GM12878 (cell line): ENCODE measurements around the gene CCDC78. TPM values are rescaled to one million over a fixed set of nuclear protein-coding genes. Genes with fewer than 3 reads are reported as not detected.

Source experiments
- DPF2 ChIP-seq: fragments of 450-650 bp; IDR thresholded peaks from 2 replicates; pipeline ENCODE4 v1.6.1; 2017; ENCODE audit warnings: mild to moderate bottlenecking
- HDAC6 ChIP-seq: fragments of 200-600 bp; sonication (generic); IDR thresholded peaks from one replicate; pipeline ENCODE4 v1.8.0; 2017; ENCODE audit warnings: antibody characterized with exemption; ENCODE audit not compliant: unreplicated experiment
- NR2C2 ChIP-seq: IDR thresholded peaks from 2 replicates; pipeline ENCODE4 v1.6.1; 2011; ENCODE audit warnings: borderline replicate concordance, low read depth; ENCODE audit not compliant: control insufficient read depth, insufficient read length
- RAD51 ChIP-seq: fragments of 450-650 bp; IDR thresholded peaks from 2 replicates; pipeline ENCODE4 v1.6.1; 2016; ENCODE audit warnings: moderate library complexity, mild to moderate bottlenecking, inconsistent platforms
- SMARCA5 ChIP-seq: fragments of 450-650 bp; IDR thresholded peaks from 2 replicates; pipeline ENCODE4 v1.6.1; 2017; ENCODE audit warnings: mild to moderate bottlenecking
- STAT3 ChIP-seq: IDR thresholded peaks from 2 replicates; pipeline ENCODE4 v1.6.1; 2011; ENCODE audit warnings: low read depth, low read length, improper control_type of control experiment
- ZNF217 ChIP-seq: fragments of 450-650 bp; IDR thresholded peaks from 2 replicates; pipeline ENCODE4 v1.6.1; 2017; ENCODE audit warnings: antibody characterized with exemption, mild to moderate bottlenecking
- ZSCAN29 ChIP-seq: fragments of 450-650 bp; IDR thresholded peaks from 2 replicates; pipeline ENCODE4 v1.6.1; 2017; ENCODE audit warnings: mild to moderate bottlenecking, moderate library complexity
- polyA plus RNA-seq, 11 experiments: library from polyadenylated mRNA; depleted of rRNA in 4 of 11; unstranded in 6 of 11; stranded (reverse) in 5 of 11; fragments of >200 nt; fragmentation: Nextera tagmentation in 4 of 11; fragmentation: Illumina TruSeq in 1 of 11; extraction: Ambion mirVana in 4 of 11; extraction: Trizol in 1 of 11; gene quantifications; 1 replicate in 1 of 11; 2 replicates in 10 of 11; pipeline versions ENCODE4 v1.2.1 to v1.2.3, GENCODE V29; 2011 to 2016; ENCODE audit warnings: inconsistent platforms in 2 of 11, missing spikeins in 2 of 11, low read depth in 1 of 11
- total RNA-seq, 4 experiments: library from RNA; depleted of rRNA in 3 of 4; stranded (reverse); fragments of >200 nt in 3 of 4; fragmentation: Illumina TruSeq in 1 of 4; extraction: Trizol in 1 of 4; gene quantifications; 2 replicates each; pipeline versions ENCODE4 v1.2.1 to v1.2.3, GENCODE V29; 2013 to 2021
- TF ChIP-seq, protein P1 (sequence below): fragments of 450-650 bp; formaldehyde crosslinking; IDR thresholded peaks from 2 replicates; pipeline ENCODE4 v1.5.0; 2022; ENCODE audit warnings: mild to moderate bottlenecking, missing genetic modification characterization

The CCDC78 gene
- total and polyA plus RNA-seq, 10 of the 15 experiments (the other 5 are each of a cell fraction or from before 2014, with no cell fraction given) = 0.10 to 26.2 (median 5.4) TPM

GRCh38 chr16:706189-707061 lies 19.8 kb downstream of the CCDC78 start (continued):
- TF ChIP-seq DPF2 = no peak
- TF ChIP-seq, protein P1, sequence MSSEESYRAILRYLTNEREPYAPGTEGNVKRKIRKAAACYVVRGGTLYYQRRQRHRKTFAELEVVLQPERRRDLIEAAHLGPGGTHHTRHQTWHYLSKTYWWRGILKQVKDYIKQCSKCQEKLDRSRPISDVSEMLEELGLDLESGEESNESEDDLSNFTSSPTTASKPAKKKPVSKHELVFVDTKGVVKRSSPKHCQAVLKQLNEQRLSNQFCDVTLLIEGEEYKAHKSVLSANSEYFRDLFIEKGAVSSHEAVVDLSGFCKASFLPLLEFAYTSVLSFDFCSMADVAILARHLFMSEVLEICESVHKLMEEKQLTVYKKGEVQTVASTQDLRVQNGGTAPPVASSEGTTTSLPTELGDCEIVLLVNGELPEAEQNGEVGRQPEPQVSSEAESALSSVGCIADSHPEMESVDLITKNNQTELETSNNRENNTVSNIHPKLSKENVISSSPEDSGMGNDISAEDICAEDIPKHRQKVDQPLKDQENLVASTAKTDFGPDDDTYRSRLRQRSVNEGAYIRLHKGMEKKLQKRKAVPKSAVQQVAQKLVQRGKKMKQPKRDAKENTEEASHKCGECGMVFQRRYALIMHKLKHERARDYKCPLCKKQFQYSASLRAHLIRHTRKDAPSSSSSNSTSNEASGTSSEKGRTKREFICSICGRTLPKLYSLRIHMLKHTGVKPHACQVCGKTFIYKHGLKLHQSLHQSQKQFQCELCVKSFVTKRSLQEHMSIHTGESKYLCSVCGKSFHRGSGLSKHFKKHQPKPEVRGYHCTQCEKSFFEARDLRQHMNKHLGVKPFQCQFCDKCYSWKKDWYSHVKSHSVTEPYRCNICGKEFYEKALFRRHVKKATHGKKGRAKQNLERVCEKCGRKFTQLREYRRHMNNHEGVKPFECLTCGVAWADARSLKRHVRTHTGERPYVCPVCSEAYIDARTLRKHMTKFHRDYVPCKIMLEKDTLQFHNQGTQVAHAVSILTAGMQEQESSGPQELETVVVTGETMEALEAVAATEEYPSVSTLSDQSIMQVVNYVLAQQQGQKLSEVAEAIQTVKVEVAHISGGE = no peak
- no peak for TF ChIP-seq HDAC6
- no peak for TF ChIP-seq ZSCAN29
- no peak for TF ChIP-seq RAD51
- TF ChIP-seq NR2C2 = no peak
- TF ChIP-seq STAT3 = no peak
- no peak for TF ChIP-seq SMARCA5
- TF ChIP-seq ZNF217 = no peak
